ENCODE results near the gene OBSL1.
A peak's percentile ranks its signal among the peaks of the same experiment; 100 is the strongest.

The OBSL1 gene

DNA sequence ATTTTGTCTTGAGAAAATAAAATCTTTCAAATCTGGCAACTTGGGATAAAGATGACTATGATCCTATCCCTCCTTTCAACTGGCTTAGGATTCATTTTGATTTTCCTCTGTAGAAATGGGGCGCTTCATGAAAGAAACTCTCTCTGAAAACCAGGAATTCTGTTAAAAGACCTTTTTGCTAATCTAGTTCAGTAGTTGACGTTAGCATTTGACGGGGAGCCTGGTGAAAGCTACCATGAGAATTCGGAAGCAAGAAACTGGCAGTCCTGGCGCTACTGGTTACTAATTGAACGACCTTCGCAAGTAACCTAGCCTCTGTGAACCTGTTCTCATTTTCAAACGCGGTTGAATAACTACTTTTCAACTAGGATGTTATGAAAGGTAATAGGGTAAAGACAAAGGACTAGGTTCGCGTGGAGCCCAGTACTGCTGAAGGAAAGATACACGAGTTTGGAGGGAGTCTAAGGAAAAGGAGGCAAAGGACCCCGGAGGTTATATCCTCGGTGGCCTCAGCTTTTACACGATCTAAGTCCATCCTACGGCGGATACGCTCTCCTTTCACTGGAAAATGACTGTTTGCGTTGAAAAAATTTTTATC lies 25.7 kb upstream of the OBSL1 start:
- peak; percentile 33 for DNase-seq

DNA sequence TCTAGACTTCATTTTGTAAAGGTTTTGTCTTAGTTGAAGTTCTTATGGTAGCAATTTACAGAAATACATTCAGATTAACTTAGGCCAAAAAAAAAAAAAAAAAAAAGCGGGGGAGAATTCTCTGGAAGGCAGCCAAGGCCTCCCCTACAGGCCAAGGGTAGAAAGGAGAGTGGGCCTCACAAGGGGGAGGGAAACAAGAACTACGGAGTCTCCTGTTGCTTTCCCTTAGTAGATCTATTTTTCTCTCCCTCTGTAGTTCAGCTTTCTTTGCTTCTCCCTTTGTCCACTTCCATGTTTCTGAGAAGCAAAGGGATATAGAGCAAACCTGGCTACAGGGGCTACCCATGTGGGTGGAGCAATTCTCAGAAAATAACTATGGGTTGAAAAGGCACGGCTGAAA lies 23.9 kb upstream of the OBSL1 start:
- no peak for DNase-seq

DNA sequence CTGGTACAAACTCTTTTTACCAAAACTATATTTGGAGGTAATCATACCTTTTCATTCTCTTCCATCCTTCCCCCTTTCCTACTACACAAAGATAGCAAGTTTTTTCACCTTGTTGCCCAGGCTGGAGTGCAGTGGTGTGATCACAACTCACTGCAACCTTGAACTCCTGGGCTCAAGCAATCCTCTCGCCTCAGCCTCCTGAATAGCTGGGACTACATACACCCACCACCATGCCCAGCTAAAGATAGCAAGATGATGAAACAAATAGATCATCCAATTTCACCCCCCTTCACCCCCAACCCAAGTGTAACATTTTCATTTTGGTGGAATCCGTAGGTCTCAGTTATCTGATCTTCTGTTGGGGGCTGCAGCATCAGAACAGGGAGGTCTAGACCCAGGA lies 21.8 kb upstream of the OBSL1 start:
- DNase-seq, result no peak

DNA sequence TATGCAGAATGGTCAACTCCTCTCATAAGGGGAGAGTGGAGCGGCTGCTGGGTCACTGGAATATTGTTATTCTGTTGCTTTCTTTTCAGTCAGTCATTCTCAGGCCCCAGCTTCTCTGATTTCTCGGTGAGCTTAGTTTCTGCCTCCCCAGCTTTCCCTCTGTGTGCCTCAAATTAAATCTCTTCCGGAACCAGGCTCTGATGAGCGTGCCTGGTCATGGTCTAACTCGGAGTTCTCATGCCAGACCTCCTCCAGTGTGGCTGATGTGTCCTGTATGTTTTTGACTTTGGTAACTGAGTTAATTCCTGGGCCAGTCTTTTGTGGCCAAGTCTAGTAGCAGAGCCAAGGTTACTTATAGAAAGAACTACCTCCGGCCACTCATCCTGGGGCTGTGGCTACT lies 21.4 kb upstream of the OBSL1 start:
- DNase-seq, result no peak

DNA sequence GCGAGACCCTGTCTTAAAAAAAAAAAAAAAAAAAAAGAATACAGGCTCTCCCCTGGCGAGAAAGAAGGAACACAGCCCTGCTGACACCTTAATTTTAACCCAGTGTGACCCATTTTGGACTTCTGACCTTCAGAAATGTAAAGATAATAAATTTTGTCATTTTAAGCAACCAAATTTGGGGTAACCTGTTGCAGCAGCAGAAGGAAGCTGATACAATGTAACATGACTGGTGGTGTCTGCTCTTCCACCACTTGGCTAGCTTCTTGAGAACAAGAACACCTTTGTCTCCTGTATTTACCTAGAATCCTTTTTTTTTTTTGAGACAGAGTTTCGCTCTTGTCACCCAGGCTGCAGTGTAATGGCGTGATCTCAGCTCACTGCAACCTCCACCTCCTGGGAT lies 19.8 kb upstream of the OBSL1 start:
- DNase-seq, result no peak

DNA sequence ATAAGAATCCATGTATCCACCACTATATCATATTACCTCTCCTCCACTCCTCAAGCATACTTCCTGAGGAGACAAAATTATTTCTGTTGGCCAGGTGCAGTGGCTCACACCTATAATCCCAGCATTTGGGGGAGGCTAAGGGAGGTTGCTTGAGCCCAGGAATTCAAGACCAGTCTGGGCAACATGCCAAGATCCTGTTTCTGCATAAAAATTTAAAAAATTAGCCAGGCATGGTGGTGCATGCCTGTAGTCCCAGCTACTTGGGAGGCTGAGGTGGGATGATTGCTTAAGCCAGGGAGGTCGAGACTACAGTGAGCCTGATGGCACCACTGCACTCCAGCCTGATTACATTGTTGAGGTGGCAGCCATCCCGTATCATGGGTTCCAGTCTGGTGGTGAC lies 10.0 kb upstream of the OBSL1 start:
- DNase-seq, result no peak

DNA sequence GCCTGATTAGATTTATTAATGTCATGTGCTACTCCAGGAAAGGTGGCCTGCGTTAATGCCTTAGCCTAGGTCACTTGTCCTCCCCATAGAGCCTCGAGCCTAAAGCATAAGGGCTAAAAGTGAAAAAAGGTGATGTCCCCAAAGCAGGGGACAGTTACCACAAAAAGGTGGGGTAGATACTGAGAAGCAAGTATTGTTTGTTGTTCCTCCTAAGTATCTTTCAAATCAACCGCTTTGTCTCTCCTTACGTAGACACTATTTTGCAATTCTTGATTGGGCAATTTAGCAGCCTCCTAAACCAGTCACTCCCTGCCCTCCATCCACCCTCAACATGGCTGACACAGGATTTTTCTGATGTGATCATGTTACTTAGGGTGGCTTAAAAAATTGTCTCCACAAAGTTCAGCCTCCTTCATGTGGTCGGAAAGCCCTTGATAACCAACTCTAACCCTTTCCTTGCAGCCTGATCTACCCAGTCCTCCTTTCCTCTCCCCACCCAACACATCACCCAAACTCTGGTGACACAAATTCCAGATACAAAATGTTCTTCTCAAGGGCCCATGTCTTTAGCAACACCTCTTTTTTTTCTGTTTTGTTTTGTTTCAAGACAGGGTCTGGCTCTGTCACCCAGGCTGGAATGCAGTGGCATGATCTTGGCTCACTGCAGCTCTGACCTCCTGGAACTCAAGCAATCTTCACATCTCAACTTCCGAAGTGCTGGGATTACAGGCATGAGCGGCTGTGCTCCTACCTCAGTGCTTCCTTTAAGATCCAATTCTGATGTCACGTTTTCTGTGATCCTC lies 7.7 kb upstream of the OBSL1 start:
- no peak for DNase-seq

DNA sequence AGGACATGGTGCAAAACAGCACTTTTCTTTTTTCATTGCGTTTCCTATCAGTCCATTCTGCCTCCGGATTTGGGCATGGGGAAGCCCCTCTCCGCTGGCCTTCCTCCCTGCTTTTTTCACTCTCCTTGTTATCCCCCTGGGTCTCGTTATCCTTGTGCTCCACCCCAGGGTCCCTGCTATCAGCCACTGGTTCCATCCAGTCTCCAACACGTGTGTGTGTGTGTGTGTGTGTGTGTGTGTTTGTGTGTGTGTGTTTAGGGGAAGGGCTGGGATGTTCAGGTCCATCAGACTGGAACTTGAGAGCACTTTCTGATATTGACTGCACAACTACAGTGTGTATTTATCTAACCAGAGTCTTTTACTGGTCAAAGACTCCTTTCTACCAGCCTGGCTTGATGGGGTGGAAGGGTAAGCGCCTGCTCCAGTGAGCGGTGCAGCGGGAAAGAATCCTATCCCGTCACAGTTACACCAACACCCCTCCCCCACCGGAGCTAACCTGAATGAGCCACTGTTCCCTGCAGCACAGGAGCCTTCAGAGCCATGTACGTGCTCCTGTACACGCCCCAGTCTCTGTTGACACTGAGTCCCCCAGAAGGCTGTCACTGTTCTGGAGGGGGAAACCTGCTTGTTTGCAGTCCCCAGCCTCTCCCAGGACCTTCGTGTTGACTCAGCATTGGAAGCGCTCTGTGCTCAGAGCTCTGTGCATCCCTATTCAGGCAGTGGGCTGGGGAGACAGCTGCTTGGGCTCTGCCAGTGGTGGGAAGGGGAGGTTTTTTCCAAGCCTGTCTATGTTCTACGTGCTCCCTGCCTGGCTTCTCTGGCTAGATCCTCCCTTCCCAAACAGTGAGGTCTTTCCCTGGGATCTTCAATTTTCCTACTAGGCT lies 5.4 kb upstream of the OBSL1 start:
- DNase-seq, result peak; percentile 36

DNA sequence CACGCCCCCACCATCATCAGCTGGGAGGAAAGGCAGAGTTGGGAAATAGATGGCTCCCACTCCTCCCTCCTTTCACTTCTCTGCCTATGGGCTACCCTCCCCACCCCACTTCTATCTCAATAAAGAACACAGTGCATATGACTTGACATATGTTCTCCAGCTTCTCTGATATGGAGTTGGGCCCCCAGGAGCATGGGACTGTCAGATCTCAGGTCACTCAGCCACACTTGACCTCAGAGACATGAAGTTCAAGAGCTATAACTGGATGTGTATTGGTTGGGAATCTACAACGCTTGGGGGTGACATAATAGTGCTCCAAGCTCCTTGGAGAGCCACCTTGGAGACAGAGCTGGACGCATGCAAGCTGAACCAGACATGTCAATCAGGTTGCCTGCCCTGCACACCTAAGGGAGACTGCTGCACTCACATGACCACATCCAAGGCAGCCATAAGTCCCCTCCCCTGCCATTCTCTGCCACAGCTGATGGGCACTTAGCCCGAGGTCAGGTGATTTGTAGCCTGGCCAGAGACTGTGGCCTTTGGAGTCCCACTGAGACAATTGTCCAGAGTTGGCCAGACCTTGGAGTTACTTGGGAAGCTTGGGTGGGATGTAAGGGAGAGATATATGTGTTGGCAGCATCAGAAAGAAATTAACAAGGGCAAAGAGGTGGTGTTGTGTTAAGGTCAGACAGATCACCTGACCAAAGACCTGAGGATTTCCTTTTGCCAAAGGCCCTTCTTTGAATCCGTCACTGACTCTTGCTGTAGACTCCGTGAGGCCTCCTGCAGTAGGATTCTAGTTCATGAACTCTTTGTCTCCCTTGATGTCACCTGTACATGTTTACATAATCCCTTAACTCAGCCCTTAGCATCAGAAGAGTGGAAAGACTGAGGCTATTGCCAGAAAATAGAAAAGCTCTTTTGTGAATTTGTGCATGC lies 4.5 kb upstream of the OBSL1 start:
- no peak for DNase-seq

DNA sequence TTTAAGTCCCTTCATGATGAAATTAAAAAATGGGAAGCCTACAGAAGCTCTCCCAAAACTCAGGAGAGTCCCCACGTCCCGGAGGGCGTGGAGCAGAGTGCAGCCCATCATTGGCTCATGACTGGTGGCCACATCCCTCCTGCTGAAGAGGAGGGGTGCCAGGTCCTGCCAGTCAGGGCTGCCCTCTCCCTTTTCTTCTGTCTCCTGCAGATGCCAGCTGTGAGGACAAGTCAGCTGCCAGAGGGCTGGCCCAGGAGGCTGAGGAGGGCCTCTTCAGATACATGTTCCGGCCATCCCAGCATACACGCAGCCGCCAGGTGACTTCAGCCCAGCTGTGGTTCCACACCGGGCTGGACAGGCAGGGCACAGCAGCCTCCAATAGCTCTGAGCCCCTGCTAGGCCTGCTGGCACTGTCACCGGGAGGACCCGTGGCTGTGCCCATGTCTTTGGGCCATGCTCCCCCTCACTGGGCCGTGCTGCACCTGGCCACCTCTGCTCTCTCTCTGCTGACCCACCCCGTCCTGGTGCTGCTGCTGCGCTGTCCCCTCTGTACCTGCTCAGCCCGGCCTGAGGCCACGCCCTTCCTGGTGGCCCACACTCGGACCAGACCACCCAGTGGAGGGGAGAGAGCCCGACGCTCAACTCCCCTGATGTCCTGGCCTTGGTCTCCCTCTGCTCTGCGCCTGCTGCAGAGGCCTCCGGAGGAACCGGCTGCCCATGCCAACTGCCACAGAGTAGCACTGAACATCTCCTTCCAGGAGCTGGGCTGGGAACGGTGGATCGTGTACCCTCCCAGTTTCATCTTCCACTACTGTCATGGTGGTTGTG lies 3.4 kb upstream of the OBSL1 start:
- DNase-seq, result no peak

DNA sequence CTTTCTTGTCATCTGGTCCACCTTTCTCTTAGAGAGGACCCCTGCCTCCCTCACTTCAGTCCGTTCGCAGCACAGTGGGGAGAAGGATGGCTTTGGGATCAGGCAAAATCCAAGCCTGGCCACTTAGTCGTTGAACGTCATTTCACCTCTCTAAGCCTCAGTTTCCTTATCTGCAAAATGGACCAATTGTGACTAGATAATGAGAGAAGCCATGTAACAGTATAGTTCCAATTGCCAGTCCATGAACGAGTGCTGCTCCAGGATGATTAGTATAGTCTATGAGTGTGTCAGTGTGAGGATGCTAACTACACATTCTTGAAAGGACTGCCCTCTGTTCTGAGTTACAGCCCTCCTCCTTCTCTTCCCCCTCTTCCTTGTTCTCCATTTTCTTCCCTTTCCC lies 1.8 kb upstream of the OBSL1 start:
- DNase-seq, result peak; percentile 100

DNA sequence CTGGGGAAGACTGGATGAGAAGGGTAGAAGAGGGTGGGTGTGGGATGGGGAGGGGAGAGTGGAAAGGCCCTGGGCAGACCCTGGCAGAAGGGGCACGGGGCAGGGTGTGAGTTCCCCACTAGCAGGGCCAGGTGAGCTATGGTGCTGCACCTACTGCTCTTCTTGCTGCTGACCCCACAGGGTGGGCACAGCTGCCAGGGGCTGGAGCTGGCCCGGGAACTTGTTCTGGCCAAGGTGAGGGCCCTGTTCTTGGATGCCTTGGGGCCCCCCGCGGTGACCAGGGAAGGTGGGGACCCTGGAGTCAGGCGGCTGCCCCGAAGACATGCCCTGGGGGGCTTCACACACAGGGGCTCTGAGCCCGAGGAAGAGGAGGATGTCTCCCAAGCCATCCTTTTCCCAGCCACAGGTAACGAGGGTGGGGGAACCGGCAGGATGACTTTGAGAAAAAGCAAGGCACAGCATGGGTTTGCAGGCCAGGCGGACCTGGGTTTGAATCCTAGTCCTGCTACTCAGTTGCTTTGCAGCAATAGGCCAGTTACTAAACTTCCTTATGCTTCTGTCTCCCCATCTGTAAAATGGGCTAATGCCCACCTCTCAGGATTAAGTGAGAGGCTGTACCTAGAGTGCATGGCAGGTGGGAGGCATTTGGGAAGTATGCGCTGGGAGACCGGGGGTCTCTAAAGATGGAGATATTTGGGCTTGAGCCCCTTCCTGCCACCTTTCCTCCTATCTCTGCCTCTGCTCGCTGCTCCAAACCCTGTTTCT lies 1.1 kb upstream of the OBSL1 start, which contains the start of gene INHA:
Gene INHA, plus strand, starts transcription at position 74 of the 765 bp plus-strand sequence. Its CDS starts 65 bp downstream, at position 139.
- DNase-seq, result no peak

DNA sequence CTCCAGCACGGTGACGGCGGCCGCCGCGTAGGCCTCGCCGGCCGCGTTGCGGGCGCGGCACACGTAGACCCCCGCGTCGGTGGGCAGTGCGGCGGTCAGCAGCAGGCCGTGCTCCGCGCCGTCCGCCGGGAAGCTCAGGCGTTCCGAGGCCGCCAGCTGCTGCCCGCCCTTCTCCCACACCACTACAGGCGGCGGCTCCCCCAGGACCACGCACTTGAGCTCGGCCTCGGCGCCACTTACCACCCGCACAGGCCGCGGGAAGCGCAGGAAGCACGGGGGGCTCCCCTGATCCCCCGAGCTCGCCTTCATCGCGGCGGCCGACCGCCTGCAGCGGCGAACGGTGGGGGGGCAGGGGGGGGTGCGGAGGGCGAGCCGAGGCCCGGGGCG lies 422 bp downstream of the OBSL1 start:
- DNase-seq, result no peak

DNA sequence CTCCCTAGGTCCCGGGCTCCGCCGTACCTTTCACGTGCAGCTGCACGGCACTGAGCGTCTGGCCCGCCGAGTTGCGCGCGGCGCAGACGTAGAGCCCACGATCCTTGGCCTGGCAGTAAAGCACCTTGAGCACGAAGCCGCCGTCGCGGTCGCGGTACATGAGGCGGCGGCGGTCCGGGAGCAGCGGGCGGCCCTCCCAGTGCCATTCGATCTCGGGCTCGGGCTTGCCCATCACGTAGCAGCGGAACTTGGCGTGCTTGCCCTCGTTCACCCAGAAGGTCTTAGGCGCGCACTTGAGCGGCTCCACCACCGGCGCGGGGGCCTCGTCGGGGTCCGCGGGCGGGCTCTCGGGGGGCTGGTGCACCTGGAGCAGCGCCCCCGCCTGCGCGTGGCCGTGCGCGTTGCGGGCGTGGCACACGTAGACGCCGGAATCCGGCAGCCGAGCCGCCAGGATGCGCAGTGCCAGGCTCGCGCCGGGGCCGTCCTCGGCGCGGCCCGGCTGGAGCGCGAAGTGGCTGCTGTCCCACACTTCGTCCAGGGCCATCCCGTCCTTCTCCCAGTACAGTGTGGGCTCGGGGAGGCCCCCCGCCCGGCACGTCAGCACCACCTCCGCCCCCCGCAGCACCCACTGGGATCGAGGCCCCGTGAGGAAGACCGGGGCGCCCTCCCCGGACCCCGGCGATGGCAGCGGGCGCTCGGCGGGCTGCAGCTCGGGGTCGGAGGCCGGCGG lies 980 bp downstream of the OBSL1 start:
- no peak for DNase-seq

DNA sequence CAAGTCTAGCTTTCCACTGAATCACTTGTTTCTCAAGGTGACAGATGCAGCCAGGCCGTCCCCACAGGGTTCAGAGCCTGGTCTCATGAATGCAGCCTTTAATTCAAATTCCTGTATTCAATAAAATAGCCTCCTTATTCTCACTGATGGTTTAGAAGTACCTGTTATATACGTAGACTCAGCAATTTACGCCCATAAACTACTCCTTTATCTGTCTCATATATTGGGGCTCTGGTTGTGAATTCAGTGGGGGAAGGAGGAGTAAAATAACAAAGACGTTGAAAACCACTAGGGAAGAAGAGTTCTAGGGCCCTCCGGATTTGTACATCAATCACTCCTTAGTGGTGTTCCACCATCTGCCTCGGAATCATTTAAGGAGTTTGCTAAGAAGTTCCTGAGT lies 1.7 kb downstream of the OBSL1 start:
- DNase-seq, result no peak

DNA sequence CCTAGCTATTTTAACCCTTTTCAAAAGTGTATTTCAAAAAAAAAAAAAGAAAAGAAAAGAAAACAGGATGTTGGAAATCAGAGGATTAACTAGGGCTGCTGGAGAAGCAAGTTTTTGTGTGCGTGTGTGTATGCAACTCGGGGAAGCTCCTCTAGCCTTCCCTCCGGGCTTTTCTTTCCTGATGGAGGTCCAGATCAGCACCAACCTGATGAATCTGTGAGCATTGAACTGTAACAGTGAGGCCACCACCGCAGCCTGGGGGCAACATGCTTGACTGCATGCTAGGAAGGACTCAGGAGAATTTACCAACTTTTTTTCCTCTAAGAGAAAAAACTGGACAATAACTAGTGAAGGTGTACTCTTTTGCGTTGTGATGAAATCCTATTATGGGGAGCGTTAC lies 2.3 kb downstream of the OBSL1 start:
- no peak for DNase-seq

DNA sequence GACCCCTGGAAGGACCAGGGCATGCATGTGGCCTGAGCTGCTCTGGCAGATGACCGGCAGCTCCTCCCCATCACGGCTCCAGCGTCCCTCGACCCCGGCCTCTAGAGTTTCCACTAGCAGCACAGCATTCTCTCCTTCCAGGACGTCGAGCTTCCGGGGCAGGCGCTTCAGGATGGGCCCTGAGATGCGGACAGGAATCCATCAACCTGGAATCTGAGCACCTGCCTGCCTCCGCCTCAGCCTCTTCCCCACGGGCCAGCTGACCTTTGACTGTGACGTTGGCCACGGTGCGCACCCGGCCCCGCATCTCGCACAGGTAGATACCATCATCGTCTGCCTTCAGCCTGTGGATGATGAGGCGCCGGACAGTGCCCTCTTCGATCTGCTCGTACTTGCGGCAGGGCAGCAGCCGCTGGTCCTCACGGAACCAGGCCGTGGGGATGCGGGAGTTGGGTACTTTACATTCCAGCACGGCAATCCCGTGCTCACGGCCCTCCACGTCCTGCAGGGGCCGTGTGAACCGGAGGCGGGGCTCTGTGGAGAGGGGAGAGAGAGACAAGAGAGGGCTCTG lies 3.5 kb downstream of the OBSL1 start:
- DNase-seq, result no peak

DNA sequence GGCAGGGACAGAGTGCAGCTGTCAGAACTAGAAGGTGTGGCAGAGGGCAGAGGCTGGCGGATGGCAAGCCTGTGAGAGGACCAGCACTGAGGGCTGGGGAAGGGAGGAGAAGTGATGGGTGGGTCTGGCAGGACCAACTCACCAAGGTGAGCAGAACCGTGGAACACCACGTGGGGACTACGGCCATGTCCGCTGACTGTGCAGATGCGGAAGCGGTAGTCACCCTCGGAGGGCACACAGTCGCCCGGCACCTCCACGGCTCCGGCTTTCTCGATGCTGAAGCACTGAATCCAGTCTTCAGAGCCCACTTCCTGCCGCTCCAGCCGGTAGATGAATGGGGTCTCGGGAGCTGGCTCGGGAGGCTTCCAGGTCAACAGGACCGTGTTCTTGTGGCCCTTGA lies 4.2 kb downstream of the OBSL1 start:
- no peak for DNase-seq

DNA sequence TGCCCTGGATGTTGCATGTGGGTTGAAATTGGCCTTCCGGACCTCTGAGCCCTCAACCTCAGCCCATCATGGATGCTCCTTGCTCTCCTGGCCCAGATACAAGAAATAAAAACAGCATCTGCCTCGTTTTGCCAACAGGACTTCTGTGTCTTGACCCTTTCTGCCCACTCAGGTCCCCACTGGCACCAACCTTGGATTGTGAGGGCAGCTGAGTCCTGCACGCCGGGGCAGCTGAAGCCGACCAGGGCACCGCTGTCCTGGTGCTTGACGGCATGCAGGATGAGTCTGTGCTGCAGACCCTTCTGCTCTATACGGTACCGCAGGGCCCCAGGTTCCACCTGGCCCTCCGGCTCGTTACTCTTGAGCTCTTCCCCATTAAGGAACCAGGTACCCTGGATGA lies 4.7 kb downstream of the OBSL1 start:
- no peak for DNase-seq

All from NCI-H1694 treated with DMSO at 0.1 percent for 48 hours (cell line).